IMR-90 (cell line): Measurements from ENCODE around the gene MCTP2.

Experiments
- BHLHE40 ChIP-seq: fragments of 150-350 bp; IDR thresholded peaks from 2 replicates; pipeline ENCODE4 v1.6.1; 2016; ENCODE audit warnings: mild to moderate bottlenecking, low read depth, low read length
- CEBPB ChIP-seq: IDR thresholded peaks from 2 replicates; pipeline ENCODE4 v1.6.1; 2012; ENCODE audit warnings: low read depth, low read length, improper control_type of control experiment
- MXI1 ChIP-seq: IDR thresholded peaks from 2 replicates; pipeline ENCODE4 v1.6.1; 2012; ENCODE audit warnings: low read depth, mild to moderate bottlenecking, low read length, moderate library complexity, borderline replicate concordance
- POLR2A ChIP-seq: IDR thresholded peaks from 2 replicates; pipeline ENCODE4 v1.6.1; 2012; ENCODE audit warnings: mild to moderate bottlenecking, low read depth, low read length
- RAD21 ChIP-seq: IDR thresholded peaks from 2 replicates; pipeline ENCODE4 v1.6.1; 2012; ENCODE audit warnings: low read length, improper control_type of control experiment
- RCOR1 ChIP-seq: IDR thresholded peaks from 2 replicates; pipeline ENCODE4 v1.6.1; 2012; ENCODE audit warnings: mild to moderate bottlenecking, low read length, improper control_type of control experiment; ENCODE audit not compliant: insufficient replicate concordance
- RFX5 ChIP-seq: IDR thresholded peaks from 2 replicates; pipeline ENCODE4 v1.8.0; 2012; ENCODE audit warnings: low read depth, mild to moderate bottlenecking, low read length, moderate library complexity
- SMC3 ChIP-seq: fragments of 150-350 bp; IDR thresholded peaks from 2 replicates; pipeline ENCODE4 v1.6.1; 2016; ENCODE audit warnings: low read depth, mild to moderate bottlenecking, antibody characterized with exemption, low read length, moderate library complexity
- TF ChIP-seq, protein P1 (sequence below): conservative IDR thresholded peaks from 2 replicates; pipeline ENCODE4 v1.5.1; 2012; ENCODE audit warnings: mild to moderate bottlenecking, low read depth, low read length, improper control_type of control experiment

DNA sequence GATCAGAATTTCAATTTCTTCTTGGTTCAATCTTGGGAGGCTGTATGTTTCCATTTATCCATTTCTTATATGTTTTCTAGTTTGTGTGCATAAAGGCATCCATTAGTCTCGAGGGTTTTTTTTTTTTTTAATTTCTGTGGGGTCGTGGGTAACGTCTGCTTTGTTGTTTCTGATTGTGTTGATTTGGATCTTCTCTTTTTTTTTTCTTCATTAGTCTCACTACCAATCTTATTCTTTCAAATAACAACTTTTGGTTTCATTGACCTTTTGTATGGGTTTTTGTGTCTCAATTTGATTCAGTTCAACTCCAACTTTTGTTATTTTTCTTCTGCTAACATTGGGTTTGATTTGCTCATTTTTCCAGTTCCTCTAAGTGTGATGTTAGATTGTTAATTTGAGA lies 48.9 kb downstream of the MCTP2 start:
- TF ChIP-seq, protein P1, sequence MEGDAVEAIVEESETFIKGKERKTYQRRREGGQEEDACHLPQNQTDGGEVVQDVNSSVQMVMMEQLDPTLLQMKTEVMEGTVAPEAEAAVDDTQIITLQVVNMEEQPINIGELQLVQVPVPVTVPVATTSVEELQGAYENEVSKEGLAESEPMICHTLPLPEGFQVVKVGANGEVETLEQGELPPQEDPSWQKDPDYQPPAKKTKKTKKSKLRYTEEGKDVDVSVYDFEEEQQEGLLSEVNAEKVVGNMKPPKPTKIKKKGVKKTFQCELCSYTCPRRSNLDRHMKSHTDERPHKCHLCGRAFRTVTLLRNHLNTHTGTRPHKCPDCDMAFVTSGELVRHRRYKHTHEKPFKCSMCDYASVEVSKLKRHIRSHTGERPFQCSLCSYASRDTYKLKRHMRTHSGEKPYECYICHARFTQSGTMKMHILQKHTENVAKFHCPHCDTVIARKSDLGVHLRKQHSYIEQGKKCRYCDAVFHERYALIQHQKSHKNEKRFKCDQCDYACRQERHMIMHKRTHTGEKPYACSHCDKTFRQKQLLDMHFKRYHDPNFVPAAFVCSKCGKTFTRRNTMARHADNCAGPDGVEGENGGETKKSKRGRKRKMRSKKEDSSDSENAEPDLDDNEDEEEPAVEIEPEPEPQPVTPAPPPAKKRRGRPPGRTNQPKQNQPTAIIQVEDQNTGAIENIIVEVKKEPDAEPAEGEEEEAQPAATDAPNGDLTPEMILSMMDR: no peak
- TF ChIP-seq POLR2A (no peak), SMC3 (no peak), CEBPB (no peak), MXI1 (no peak), RFX5 (no peak), RAD21 (no peak), BHLHE40 (no peak), RCOR1 (no peak)
